Kidney (tissue), 14 donors: ENCODE measurements around the gene CCDC88C. TPM values are rescaled to one million over a fixed set of nuclear protein-coding genes. Genes with fewer than 3 reads are reported as not detected.

ENCODE experiments used
- DNase-seq, 5 donors: peaks; one replicate each; pipeline ENCODE4 v3.0.0-alpha.2; 2013 to 2020
- FAIRE-seq: peaks from 2 replicates; lab custom pipeline; 2012; peaks lifted over from hg19 to GRCh38; lab: Jason Lieb, UNC
- H3K27ac ChIP-seq, 2 donors: one replicate each; pipeline ENCODE4 v1.7.0; 2013; ENCODE audit warnings: low read depth in 2 of 2, low read length in 2 of 2, inconsistent platforms in 1 of 2
- H3K27me3 ChIP-seq: one replicate; pipeline ENCODE4 v1.7.1; 2013; ENCODE audit warnings: low read length, inconsistent platforms; ENCODE audit not compliant: control insufficient read depth, insufficient read depth
- H3K36me3 ChIP-seq, 3 donors: one replicate each; pipeline versions ENCODE4 v1.7.0 to v1.7.1; 2013; ENCODE audit warnings: low read length in 3 of 3, control low read depth in 1 of 3, inconsistent platforms in 1 of 3; ENCODE audit not compliant: insufficient read depth in 3 of 3, control insufficient read depth in 2 of 3
- H3K4me1 ChIP-seq, 3 donors: one replicate each; pipeline versions ENCODE4 v1.7.0 to v1.7.1; 2013; ENCODE audit warnings: low read length in 3 of 3, inconsistent platforms in 1 of 3, low read depth in 1 of 3; ENCODE audit not compliant: control insufficient read depth in 2 of 3, insufficient read depth in 2 of 3
- H3K4me3 ChIP-seq, 3 donors: one replicate each; pipeline versions ENCODE4 v1.7.0 to v1.8.1; 2013; ENCODE audit warnings: low read length in 3 of 3, control low read depth in 1 of 3, inconsistent platforms in 1 of 3
- H3K9ac ChIP-seq, 3 donors: one replicate each; pipeline versions ENCODE4 v1.7.0 to v1.7.1; 2013; ENCODE audit warnings: low read length in 3 of 3, control low read depth in 1 of 3, inconsistent platforms in 1 of 3
- H3K9me3 ChIP-seq, 3 donors: one replicate each; pipeline versions ENCODE4 v1.7.0 to v1.7.1; 2013; ENCODE audit warnings: low read length in 3 of 3, control low read depth in 1 of 3, inconsistent platforms in 1 of 3; ENCODE audit not compliant: control insufficient read depth in 2 of 3, insufficient read depth in 1 of 3
- intact Hi-C: fragments of 100-400 bp; cut with DNase I; formaldehyde crosslinking; loops from one replicate; pipeline ENCODE4 v1.11.1; 2022
- polyA plus RNA-seq: library from polyadenylated mRNA; stranded (reverse); fragments of 350-450 nt; fragmentation: Illumina TruSeq; extraction: RNeasy Lipid Tissue Mini Kit (QIAGEN cat#74804); gene quantifications from one replicate; pipeline ENCODE4 v1.2.3, GENCODE V29; 2014; ENCODE audit warnings: low read depth, low replicate concordance; ENCODE audit not compliant: insufficient read depth
- total RNA-seq: library from RNA; stranded (reverse); fragmentation: NEBNext Ultra II Directional; extraction: Animal tissue kit (Norgen Biotek cat#: 25700); gene quantifications from one replicate; pipeline ENCODE4 v1.2.1, GENCODE V29; 2021
- TF ChIP-seq, protein P1 (sequence below): IDR thresholded peaks from 3 replicates; pipeline ENCODE4 v1.5.1; 2012; ENCODE audit warnings: mild to moderate bottlenecking, moderate library complexity, borderline replicate concordance; ENCODE audit not compliant: insufficient read depth; ENCODE audit errors: extremely low read depth
- donor health status: control.
- donor health status: control.
- donor health status: control.
- donor health status: control.
- donor health status: control.
- donor health status: DM: yes; HTN: yes; CAD: no.
- donor health status: Normal renal cell carcinoma (clear cell type).

CCDC88C gene
- total and polyA plus RNA-seq, 2 donors from 2014 or later: 6.6 to 32.8 TPM

DNA sequence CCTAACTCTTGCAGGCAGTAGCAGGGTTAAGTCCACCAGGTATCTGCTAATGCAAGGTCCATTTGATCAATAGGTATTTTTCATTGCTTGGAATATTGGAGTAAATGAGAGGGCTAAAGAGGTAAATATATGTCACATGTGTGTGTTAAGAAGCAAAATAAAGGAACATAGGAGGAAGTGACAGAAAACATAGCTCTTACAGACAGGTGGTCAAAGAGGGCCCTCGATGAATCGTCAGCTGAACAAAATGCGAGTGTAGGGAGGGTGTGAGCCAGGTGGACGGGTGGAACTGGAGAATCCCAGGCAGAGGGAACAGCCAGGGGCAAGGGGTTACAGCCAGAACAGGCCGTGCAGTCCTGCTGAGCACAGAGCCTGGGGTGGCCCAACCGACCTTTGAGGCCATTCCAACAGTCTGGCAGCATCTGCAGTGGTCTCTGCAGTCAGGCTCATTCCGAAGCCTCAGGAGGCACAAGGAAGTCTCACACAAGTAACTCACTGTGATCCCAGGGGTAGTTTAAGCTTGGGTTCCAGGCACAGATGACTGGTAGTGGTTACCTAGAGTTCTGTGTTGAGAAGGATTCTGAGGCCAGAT lies 43.2 kb downstream of the CCDC88C start:
- H3K4me3 ChIP-seq: no peak overlapping the region
- no peak overlapping the region for H3K9ac ChIP-seq
- DNase-seq (no peak), FAIRE-seq (no peak)
- TF ChIP-seq, protein P1, sequence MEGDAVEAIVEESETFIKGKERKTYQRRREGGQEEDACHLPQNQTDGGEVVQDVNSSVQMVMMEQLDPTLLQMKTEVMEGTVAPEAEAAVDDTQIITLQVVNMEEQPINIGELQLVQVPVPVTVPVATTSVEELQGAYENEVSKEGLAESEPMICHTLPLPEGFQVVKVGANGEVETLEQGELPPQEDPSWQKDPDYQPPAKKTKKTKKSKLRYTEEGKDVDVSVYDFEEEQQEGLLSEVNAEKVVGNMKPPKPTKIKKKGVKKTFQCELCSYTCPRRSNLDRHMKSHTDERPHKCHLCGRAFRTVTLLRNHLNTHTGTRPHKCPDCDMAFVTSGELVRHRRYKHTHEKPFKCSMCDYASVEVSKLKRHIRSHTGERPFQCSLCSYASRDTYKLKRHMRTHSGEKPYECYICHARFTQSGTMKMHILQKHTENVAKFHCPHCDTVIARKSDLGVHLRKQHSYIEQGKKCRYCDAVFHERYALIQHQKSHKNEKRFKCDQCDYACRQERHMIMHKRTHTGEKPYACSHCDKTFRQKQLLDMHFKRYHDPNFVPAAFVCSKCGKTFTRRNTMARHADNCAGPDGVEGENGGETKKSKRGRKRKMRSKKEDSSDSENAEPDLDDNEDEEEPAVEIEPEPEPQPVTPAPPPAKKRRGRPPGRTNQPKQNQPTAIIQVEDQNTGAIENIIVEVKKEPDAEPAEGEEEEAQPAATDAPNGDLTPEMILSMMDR: no peak
- no peak overlapping the region for H3K27ac ChIP-seq
- H3K4me1 ChIP-seq: peaks cover 0 to 29% (median 12%) of the 10 kb centered on the region in 3 donors
- H3K9me3 ChIP-seq: no peaks in the 10 kb centered on the region
- intact Hi-C loops: no loop called here
- H3K27me3 ChIP-seq: no peaks in the 10 kb centered on the region
- H3K36me3 ChIP-seq: no peaks in the 10 kb centered on the region

DNA sequence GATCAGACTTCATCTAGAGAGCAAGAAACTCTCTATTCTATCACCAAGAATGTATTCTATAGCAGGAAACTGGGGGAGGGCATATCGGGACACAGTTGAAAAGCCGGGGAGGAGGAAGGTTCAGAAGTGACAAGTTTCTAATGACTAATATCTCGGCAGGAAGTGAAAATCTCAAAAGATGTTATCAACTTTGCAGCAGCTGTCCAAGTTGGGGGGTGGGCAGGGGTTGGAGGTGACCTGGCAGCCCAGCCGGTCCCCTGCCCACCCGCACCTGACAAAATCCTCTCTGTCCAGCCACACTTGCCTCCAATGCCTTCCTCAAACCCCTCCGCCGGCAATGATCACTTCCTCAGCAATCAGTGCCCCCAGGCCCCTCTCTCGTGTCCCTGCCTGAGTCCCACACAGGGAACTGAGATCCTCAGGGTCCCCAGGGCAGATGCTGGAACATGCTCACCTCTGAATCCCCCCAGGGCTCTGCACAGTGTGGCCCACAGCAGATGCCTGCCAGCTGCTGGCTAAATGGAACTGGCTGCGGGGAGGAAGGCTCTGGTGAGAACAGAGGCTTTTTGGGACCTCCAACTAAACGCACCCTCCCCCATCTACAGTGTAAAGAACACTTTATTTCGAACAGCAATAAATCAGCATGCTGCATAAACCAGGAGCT lies 43.9 kb downstream of the CCDC88C start:
- H3K4me1 ChIP-seq: peaks cover 0 to 29% (median 12%) of the 10 kb centered on the region in 3 donors
- H3K4me3 ChIP-seq: no peak overlapping the region
- H3K27ac ChIP-seq: no peak overlapping the region
- FAIRE-seq (no peak), DNase-seq (peak in 1 of 5 donors; percentile 62)
- no peaks in the 10 kb centered on the region for H3K36me3 ChIP-seq
- H3K9ac ChIP-seq: peak overlapping the region in 1 of 3 donors; percentile 24
- H3K9me3 ChIP-seq: no peaks in the 10 kb centered on the region
- intact Hi-C loops: no loop called here
- TF ChIP-seq, protein P1: no peak
- H3K27me3 ChIP-seq: no peaks in the 10 kb centered on the region

DNA sequence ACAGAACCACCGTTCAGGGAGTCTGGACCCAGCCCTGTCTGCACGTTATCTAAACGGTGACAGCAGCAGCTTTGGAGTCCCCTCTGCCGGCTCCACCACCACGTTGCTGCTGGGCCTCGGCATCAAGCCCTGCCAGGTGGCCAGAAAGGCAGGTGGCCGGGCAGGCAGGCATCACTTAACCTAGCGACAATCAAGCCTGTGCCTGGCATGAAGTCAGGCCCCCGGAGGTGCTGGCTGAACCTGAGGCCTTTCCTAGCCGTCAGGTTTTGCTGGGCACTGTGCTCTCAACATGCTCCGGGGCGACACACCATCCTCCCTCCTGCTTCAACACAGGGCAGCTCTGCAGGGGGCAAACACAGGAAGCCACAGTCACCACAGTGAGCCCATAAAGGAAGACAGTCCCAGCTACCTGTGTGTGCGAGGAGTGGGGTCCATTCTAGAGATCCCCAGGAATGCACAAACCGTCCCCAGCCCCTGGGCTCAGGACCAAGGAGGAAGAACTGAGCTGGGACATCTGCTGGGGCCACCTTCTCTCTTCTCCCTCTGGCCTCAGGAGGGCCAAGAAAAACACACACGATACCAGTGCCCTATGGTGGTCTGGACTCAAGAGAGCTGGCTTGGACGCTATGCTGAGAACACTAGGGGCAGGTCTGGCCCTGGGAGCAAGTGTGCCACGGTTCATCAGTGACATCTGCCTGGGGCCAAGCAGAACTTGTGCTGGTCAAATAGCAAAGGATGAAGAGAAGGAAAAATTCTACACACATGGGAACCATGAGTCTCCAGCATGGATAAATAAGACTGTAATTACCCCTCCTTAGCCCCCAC lies 44.7 kb downstream of the CCDC88C start:
- TF ChIP-seq, protein P1: no peak
- H3K4me1 ChIP-seq: peaks cover 0 to 25% (median 12%) of the 10 kb centered on the region in 3 donors
- no peaks in the 10 kb centered on the region for H3K36me3 ChIP-seq
- no peak overlapping the region for H3K4me3 ChIP-seq
- no peak overlapping the region for H3K27ac ChIP-seq
- H3K9me3 ChIP-seq: no peaks in the 10 kb centered on the region
- FAIRE-seq (no peak), DNase-seq (no peak)
- peak overlapping the region in 1 of 3 donors; percentile 24 for H3K9ac ChIP-seq
- no peaks in the 10 kb centered on the region for H3K27me3 ChIP-seq
- intact Hi-C loops: no loop called here
